Endothelial cell of umbilical vein (primary cell): ENCODE results near the gene SPATA32. TPM values are rescaled to one million over a fixed set of nuclear protein-coding genes. Genes with fewer than 3 reads are reported as not detected.

Experiments
- BruUV-seq: library from RNA; stranded (reverse); fragments of 400-500 nt; replicated peaks from 2 replicates; lab custom pipeline; 2021; lab: Mats Ljungman, UMichigan
- CTCF ChIA-PET: fragments of 300-600, 350-600 bp; sonication (Branson Sonifier 250); formaldehyde crosslinking; loops from one replicate; lab custom pipeline; 2021; ENCODE audit warnings: antibody characterized with exemption, inconsistent platforms; lab: Charles Lee
- POLR2A ChIA-PET: fragments of 300-600, 350-600 bp; sonication (Branson Sonifier 250); formaldehyde crosslinking; loops from one replicate; lab custom pipeline; 2021; ENCODE audit warnings: antibody characterized with exemption, inconsistent platforms; lab: Charles Lee
- DNase-seq: peaks from one replicate; pipeline ENCODE4 v3.0.0-alpha.2; 2011; ENCODE audit warnings: low read depth, low spot score
- FAIRE-seq: peaks from 2 replicates; lab custom pipeline; 2011; peaks lifted over from hg19 to GRCh38; lab: Jason Lieb, UNC
- H2AFZ ChIP-seq: 2 replicates; pipeline ENCODE4 v1.6.0; 2012; ENCODE audit warnings: low read depth, low read length, control low read depth, inconsistent platforms
- H3K27ac ChIP-seq: 2 replicates; pipeline ENCODE4 v1.5.1; 2011; ENCODE audit warnings: low read depth, mild to moderate bottlenecking, control low read depth, low read length, moderate library complexity; ENCODE audit not compliant: insufficient read depth
- H3K27me3 ChIP-seq, 2 experiments: 2 replicates each; pipeline versions ENCODE4 v1.6.0 to v1.6.1; 2011; ENCODE audit warnings: low read length in 2 of 2, mixed read lengths in 1 of 2; ENCODE audit not compliant: control insufficient read depth in 2 of 2, insufficient read depth in 2 of 2
- H3K36me3 ChIP-seq, 2 experiments: 2 replicates in 1 of 2; 3 replicates in 1 of 2; pipeline ENCODE4 v1.5.1; 2011; ENCODE audit warnings: low read length in 2 of 2, mild to moderate bottlenecking in 1 of 2, moderate library complexity in 1 of 2; ENCODE audit not compliant: control insufficient read depth in 2 of 2, insufficient read depth in 2 of 2; ENCODE audit errors: extremely low read depth in 1 of 2
- H3K4me1 ChIP-seq: 3 replicates; pipeline ENCODE4 v1.5.1; 2011; ENCODE audit warnings: mild to moderate bottlenecking, low read length; ENCODE audit not compliant: control insufficient read depth, insufficient read depth; ENCODE audit errors: extremely low read depth
- H3K4me2 ChIP-seq: 2 replicates; pipeline ENCODE4 v1.6.1; 2011; ENCODE audit warnings: low read length, control low read depth, mixed read lengths; ENCODE audit not compliant: insufficient read depth
- H3K4me3 ChIP-seq, 3 experiments: fragments of 200-600 bp in 1 of 3; sonication (generic), shearing (Covaris generic) in 1 of 3; replicated peaks in 1 of 3; 2 replicates each; pipeline ENCODE4 v1.5.1; 2011 to 2016; ENCODE audit warnings: control low read depth in 3 of 3, low read length in 3 of 3, mild to moderate bottlenecking in 2 of 3, inconsistent platforms in 1 of 3, low read depth in 1 of 3, moderate library complexity in 1 of 3; ENCODE audit not compliant: insufficient read depth in 1 of 3
- H3K79me2 ChIP-seq: 2 replicates; pipeline ENCODE4 v1.6.0; 2012; ENCODE audit warnings: low read length, inconsistent platforms; ENCODE audit not compliant: control insufficient read depth, insufficient read depth
- H3K9ac ChIP-seq: replicated peaks from 2 replicates; pipeline ENCODE3; 2011; ENCODE audit warnings: low read length, control low read depth; ENCODE audit not compliant: insufficient read depth; ENCODE audit errors: extremely low read depth
- H3K9me1 ChIP-seq: replicated peaks from 3 replicates; pipeline ENCODE4 v1.6.0; 2011; ENCODE audit warnings: mild to moderate bottlenecking, low read length; ENCODE audit not compliant: control insufficient read depth, insufficient read depth; ENCODE audit errors: extremely low read depth
- H3K9me3 ChIP-seq: replicated peaks from 2 replicates; pipeline ENCODE4 v1.5.1; 2012; ENCODE audit warnings: low read length, inconsistent platforms; ENCODE audit not compliant: control insufficient read depth, insufficient read depth
- H4K20me1 ChIP-seq: replicated peaks from 2 replicates; pipeline ENCODE3; 2011; ENCODE audit warnings: mild to moderate bottlenecking, low read length; ENCODE audit not compliant: control insufficient read depth, insufficient read depth; ENCODE audit errors: extremely low read depth
- EZH2 ChIP-seq: IDR thresholded peaks from 2 replicates; pipeline ENCODE4 v1.6.1; 2012; ENCODE audit warnings: borderline replicate concordance, low read depth, mild to moderate bottlenecking, moderate library complexity, low read length, inconsistent platforms; ENCODE audit not compliant: severe bottlenecking
- FOS ChIP-seq: IDR thresholded peaks from 2 replicates; pipeline ENCODE4 v1.6.1; 2011; ENCODE audit warnings: mild to moderate bottlenecking, low read length, moderate library complexity, borderline replicate concordance; ENCODE audit not compliant: insufficient read depth
- GATA2 ChIP-seq: IDR thresholded peaks from 2 replicates; pipeline ENCODE4 v1.7.0; 2011; ENCODE audit warnings: low read depth, mild to moderate bottlenecking, moderate library complexity, mixed read lengths, low read length; ENCODE audit not compliant: insufficient read length, insufficient read depth
- JUN ChIP-seq: IDR thresholded peaks from 2 replicates; pipeline ENCODE4 v1.6.1; 2011; ENCODE audit warnings: borderline replicate concordance, low read depth; ENCODE audit not compliant: insufficient read length, insufficient read depth
- MAX ChIP-seq: IDR thresholded peaks from 2 replicates; pipeline ENCODE4 v1.6.1; 2011; ENCODE audit not compliant: insufficient read depth, insufficient read length
- MYC ChIP-seq: IDR thresholded peaks from one replicate; pipeline ENCODE4 v1.6.1; 2011; ENCODE audit warnings: mild to moderate bottlenecking, low read depth, low read length
- POLR2A ChIP-seq: IDR thresholded peaks from 2 replicates; pipeline ENCODE4 v1.6.1; 2012; ENCODE audit warnings: low read depth, mild to moderate bottlenecking, control low read depth, low read length
- POLR2AphosphoS5 ChIP-seq: IDR thresholded peaks from 2 replicates; pipeline ENCODE4 v1.6.1; 2012; ENCODE audit warnings: low read depth, mild to moderate bottlenecking, control low read depth, low read length, moderate library complexity; ENCODE audit not compliant: insufficient read depth
- dilution Hi-C: fragments of 300-500 bp; cut with MboI; formaldehyde crosslinking; loops from one replicate; pipeline ENCODE4 v1.15.0; 2019; ENCODE audit warnings: low sequenced_read_pairs; ENCODE audit not compliant: extremely low pct_ligation_motif_present
- intact Hi-C: fragments of 100-400 bp; cut with micrococcal nuclease; formaldehyde crosslinking; loops from one replicate; pipeline ENCODE4 v1.10.0; 2022
- polyA plus RNA-seq, 4 experiments: library from polyadenylated mRNA; depleted of rRNA in 3 of 4; stranded (reverse) in 3 of 4; unstranded in 1 of 4; fragments of >200 nt; gene quantifications; 2 replicates each; pipeline versions ENCODE4 v1.2.1 to v1.2.3, GENCODE V29; 2011 to 2012; ENCODE audit warnings: missing spikeins in 1 of 4
- total RNA-seq: library from RNA; stranded (reverse); gene quantifications from 2 replicates; pipeline ENCODE4 v1.2.3, GENCODE V29; 2021
- TF ChIP-seq, protein P1 (sequence below), 2 donors: IDR thresholded peaks; 1 replicate in 1 of 2; 2 replicates in 1 of 2; pipeline ENCODE4 v1.5.1; 2011; ENCODE audit warnings: low read length in 2 of 2, mild to moderate bottlenecking in 2 of 2, moderate library complexity in 2 of 2, control low read depth in 1 of 2, inconsistent platforms in 1 of 2, low read depth in 1 of 2; ENCODE audit not compliant: insufficient read depth in 1 of 2; ENCODE audit errors: extremely low read depth in 1 of 2

SPATA32 gene
- total and polyA plus RNA-seq, 2 donors (not counting 3 experiments of a cell fraction or from before 2014, with no cell fraction given): not detected

DNA sequence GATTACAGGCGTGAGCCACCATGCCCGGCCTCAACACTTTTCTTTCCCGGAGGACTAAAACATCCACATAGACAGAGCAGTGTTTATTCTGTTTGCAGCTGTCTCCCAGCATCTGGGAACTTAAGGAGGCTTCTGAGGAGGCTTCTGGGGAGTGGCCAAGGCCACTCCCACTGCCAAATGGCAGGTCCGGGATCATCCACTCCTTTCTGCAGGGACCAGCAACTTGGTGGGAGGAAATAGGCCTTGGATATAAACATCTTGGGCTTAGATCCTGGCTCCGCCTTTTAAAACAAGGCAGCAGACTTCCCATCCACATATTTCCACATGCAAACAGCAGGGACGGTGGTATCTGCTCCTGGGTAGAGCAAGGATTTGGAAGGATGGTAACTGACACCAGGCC is 14.1 kb upstream of the SPATA32 start:
- Histone ChIP-seq H3K4me3 (no peak overlapping the region), H3K9ac (no peak overlapping the region), H3K79me2 (no peaks in the 10 kb centered on the region), H3K9me1 (no peaks in the 10 kb centered on the region), H3K4me2 (no peak overlapping the region), H3K27ac (no peak overlapping the region), H3K4me1 (peaks cover 27% of the 10 kb centered on the region), H2AFZ (no peak overlapping the region), H3K27me3 (no peaks in the 10 kb centered on the region), H3K9me3 (no peaks in the 10 kb centered on the region), H3K36me3 (peaks cover 2 to 4% of the 10 kb centered on the region in 2 experiments), H4K20me1 (no peaks in the 10 kb centered on the region)
- TF ChIP-seq MYC: no peak
- no peak for TF ChIP-seq EZH2
- TF ChIP-seq FOS: no peak
- TF ChIP-seq, protein P1, sequence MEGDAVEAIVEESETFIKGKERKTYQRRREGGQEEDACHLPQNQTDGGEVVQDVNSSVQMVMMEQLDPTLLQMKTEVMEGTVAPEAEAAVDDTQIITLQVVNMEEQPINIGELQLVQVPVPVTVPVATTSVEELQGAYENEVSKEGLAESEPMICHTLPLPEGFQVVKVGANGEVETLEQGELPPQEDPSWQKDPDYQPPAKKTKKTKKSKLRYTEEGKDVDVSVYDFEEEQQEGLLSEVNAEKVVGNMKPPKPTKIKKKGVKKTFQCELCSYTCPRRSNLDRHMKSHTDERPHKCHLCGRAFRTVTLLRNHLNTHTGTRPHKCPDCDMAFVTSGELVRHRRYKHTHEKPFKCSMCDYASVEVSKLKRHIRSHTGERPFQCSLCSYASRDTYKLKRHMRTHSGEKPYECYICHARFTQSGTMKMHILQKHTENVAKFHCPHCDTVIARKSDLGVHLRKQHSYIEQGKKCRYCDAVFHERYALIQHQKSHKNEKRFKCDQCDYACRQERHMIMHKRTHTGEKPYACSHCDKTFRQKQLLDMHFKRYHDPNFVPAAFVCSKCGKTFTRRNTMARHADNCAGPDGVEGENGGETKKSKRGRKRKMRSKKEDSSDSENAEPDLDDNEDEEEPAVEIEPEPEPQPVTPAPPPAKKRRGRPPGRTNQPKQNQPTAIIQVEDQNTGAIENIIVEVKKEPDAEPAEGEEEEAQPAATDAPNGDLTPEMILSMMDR (IDR thresholded peaks at IDR 0.05; ENCODE audit: extremely low read depth in 1 of 2, insufficient read depth in 1 of 2, low read depth in 1 of 2, low read length in 2 of 2): no peak
- no peak for TF ChIP-seq POLR2AphosphoS5
- TF ChIP-seq MAX: no peak
- no peak for TF ChIP-seq JUN
- TF ChIP-seq GATA2: no peak
- TF ChIP-seq POLR2A: no peak
- ChIA-PET CTCF (interaction anchor here (1.5 to 6.6 kb wide), 10 partner anchors 18 to 114 kb away, joined by 3 to 283 read pairs (median 37); partner anchors contain the start of gene MAP3K14), POLR2A (interaction anchor here (0.7 kb wide), 1 partner anchor 81 kb away, joined by 3 read pairs; no protein-coding TSS in a partner anchor)
- no peak for FAIRE-seq
- no peak for DNase-seq
- intact Hi-C loops: no loop called here
- no TSS peak for BruUV-seq
- dilution Hi-C loops: no loop called here
